Measurements from ENCODE around the gene NAA25.

GRCh38 chr12:112015938-112016337, 92.6 kb downstream of the NAA25 start:
- no peak for TF ChIP-seq POLR2A (IDR thresholded peaks at IDR 0.05)
- TF ChIP-seq CTCF (IDR thresholded peaks at IDR 0.05) = no peak
